ENCODE results near the gene ATL2.

ATL2 gene

DNA sequence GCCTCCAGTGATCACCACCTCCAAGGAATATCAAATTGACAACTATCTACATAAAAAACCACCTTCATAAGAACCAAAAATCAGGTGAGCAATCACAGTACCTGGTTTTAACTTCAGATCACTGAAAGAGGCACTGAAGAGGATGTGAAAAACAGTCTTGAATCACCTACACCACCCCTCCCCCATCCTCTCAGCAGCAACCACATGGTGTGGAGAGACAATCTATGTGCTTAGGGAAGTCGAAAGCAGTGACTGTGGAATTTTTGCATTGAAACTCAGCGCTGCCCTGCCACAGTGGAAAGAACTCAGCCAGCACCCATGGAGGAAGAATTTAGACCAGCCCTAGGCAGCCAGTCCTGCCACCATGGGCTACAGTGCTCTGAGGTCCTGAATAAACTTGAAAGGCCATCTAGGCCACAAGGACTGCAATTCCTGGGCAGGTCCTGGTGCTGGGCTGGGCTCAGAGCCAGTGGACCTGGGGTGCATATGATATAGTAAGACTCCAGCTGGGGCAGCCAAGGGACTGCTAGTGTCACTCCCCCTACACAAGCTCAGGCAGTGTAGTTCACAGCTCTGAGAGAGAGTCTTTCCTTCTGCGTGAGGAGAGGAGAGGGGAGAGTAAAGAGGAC lies 75.6 kb downstream of the ATL2 start:
- no peaks in the 10 kb centered on the region for H3K27me3 ChIP-seq (ENCODE audit: insufficient read depth, low read length)
- no peak overlapping the region for H2AFZ ChIP-seq (ENCODE audit: low read length)
- H3K27ac ChIP-seq (ENCODE audit: low read depth, low read length, poor library complexity, severe bottlenecking) = no peak overlapping the region
- H3K9me2 ChIP-seq (ENCODE audit: low read depth, low read length) = no peaks in the 10 kb centered on the region
- no peaks in the 10 kb centered on the region for H3K9me3 ChIP-seq (ENCODE audit: low read length)
- H4K20me1 ChIP-seq (ENCODE audit: insufficient read depth, low read length) = no peaks in the 10 kb centered on the region
- H3K9ac ChIP-seq (ENCODE audit: low read length) = no peak overlapping the region
- H3K36me3 ChIP-seq (ENCODE audit: insufficient read depth, low read length) = peaks cover 80% of the 10 kb centered on the region
- H3K4me3 ChIP-seq (ENCODE audit: low read depth, low read length, poor library complexity, severe bottlenecking) = no peak overlapping the region
- no peak for TF ChIP-seq CTCF (IDR thresholded peaks at IDR 0.05; ENCODE audit: low read length)
- no peak for TF ChIP-seq EZH2 (IDR thresholded peaks at IDR 0.05; ENCODE audit: borderline replicate concordance, low read length)
- H3K79me2 ChIP-seq (ENCODE audit: insufficient read depth, low read length) = peaks cover 4% of the 10 kb centered on the region; the same call in 1 of the 2 replicates
- H3K4me2 ChIP-seq (ENCODE audit: low read length) = no peak overlapping the region
- H3F3A ChIP-seq (ENCODE audit: insufficient read depth, low read length) = no peaks in the 10 kb centered on the region
- peaks cover 7% of the 10 kb centered on the region for H3K4me1 ChIP-seq (ENCODE audit: insufficient read depth, low read length, severe bottlenecking)

DNA sequence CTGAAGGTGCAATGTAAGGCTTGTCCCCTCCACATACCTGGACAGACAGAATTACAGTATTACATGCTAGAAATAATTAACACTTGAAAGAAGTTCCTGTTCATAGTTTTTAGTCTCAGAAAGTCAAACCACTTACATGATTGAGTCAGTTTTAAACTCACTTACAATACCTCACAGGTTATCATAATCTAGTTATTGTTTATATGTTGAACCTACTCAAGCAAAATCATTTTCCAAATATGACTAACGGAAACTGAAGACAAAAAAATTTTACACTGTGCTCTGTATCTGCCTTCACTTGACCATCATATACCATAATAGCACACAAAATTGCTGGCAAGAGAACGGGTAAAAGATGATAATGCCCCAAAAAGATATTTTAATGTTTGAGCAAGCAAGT lies 78.5 kb downstream of the ATL2 start:
- H3K27ac ChIP-seq (ENCODE audit: low read depth, low read length, poor library complexity, severe bottlenecking) = no peak overlapping the region
- TF ChIP-seq EZH2 (IDR thresholded peaks at IDR 0.05; ENCODE audit: borderline replicate concordance, low read length) (no peak), CTCF (IDR thresholded peaks at IDR 0.05; ENCODE audit: low read length) (no peak)
- no peak overlapping the region for H3K9ac ChIP-seq (ENCODE audit: low read length)
- H4K20me1 ChIP-seq (ENCODE audit: insufficient read depth, low read length) = no peaks in the 10 kb centered on the region
- H3K36me3 ChIP-seq (ENCODE audit: insufficient read depth, low read length) = peaks cover 69% of the 10 kb centered on the region
- no peaks in the 10 kb centered on the region for H3K9me2 ChIP-seq (ENCODE audit: low read depth, low read length)
- no peaks in the 10 kb centered on the region for H3K27me3 ChIP-seq (ENCODE audit: insufficient read depth, low read length)
- H3F3A ChIP-seq (ENCODE audit: insufficient read depth, low read length) = no peaks in the 10 kb centered on the region
- no peak overlapping the region for H3K4me3 ChIP-seq (ENCODE audit: low read depth, low read length, poor library complexity, severe bottlenecking)
- no peak overlapping the region for H2AFZ ChIP-seq (ENCODE audit: low read length)
- H3K4me1 ChIP-seq (ENCODE audit: insufficient read depth, low read length, severe bottlenecking) = peaks cover 7% of the 10 kb centered on the region
- H3K79me2 ChIP-seq (ENCODE audit: insufficient read depth, low read length) = no peaks in the 10 kb centered on the region
- H3K4me2 ChIP-seq (ENCODE audit: low read length) = no peak overlapping the region
- H3K9me3 ChIP-seq (ENCODE audit: low read length) = no peaks in the 10 kb centered on the region

DNA sequence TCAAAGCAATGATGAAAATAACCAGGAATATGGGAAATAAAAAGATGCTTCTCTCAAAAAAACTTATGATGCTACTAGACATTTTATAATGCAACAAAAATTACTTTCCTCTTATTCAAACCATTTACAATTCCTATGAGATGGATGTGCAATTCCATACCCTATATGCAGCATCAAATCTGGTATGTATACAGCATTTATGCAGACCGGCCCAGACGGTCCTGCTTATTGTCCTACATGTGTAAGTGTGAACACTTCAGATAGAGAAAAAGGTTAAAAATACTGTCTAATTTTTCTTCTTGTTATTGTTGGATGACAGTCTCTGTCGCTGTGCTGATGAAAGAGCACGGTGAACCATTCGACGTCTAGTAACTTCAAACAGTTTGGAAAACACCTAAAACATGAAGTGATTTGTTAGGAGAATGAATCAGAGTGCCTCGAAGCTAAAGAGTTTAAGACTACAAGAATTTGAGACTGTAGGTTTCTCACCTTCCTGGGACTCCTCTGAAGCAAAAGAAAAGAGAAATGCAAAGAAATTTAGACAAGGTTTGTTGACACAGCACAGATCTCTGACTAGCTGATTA lies 80.8 kb downstream of the ATL2 start:
- TF ChIP-seq CTCF (IDR thresholded peaks at IDR 0.05; ENCODE audit: low read length) (no peak), EZH2 (IDR thresholded peaks at IDR 0.05; ENCODE audit: borderline replicate concordance, low read length) (no peak)
- no peaks in the 10 kb centered on the region for H3K4me1 ChIP-seq (ENCODE audit: insufficient read depth, low read length, severe bottlenecking)

More for the DNA sequence above, 80.8 kb downstream of the ATL2 start:
- Histone ChIP-seq H3F3A (ENCODE audit: insufficient read depth, low read length) (no peaks in the 10 kb centered on the region), H3K36me3 (ENCODE audit: insufficient read depth, low read length) (peaks cover 56% of the 10 kb centered on the region), H3K4me2 (ENCODE audit: low read length) (no peak overlapping the region), H4K20me1 (ENCODE audit: insufficient read depth, low read length) (no peaks in the 10 kb centered on the region), H3K27me3 (ENCODE audit: insufficient read depth, low read length) (no peaks in the 10 kb centered on the region), H3K27ac (ENCODE audit: low read depth, low read length, poor library complexity, severe bottlenecking) (no peak overlapping the region), H3K9me2 (ENCODE audit: low read depth, low read length) (no peaks in the 10 kb centered on the region), H3K9ac (ENCODE audit: low read length) (no peak overlapping the region), H3K79me2 (ENCODE audit: insufficient read depth, low read length) (no peaks in the 10 kb centered on the region), H3K4me3 (ENCODE audit: low read depth, low read length, poor library complexity, severe bottlenecking) (no peak overlapping the region), H3K9me3 (ENCODE audit: low read length) (no peaks in the 10 kb centered on the region), H2AFZ (ENCODE audit: low read length) (no peak overlapping the region)
